HEK293 (cell line): Measurements from ENCODE around the gene HLA-C.

ENCODE experiments used
- CTCF ChIA-PET: fragments of 350-600 bp; formaldehyde crosslinking; extraction: SDS; loops from one replicate; lab custom pipeline; 2021; ENCODE audit warnings: antibody characterized with exemption; lab: Yijun Ruan, JAX
- POLR2A ChIA-PET: fragments of 300-600 bp; formaldehyde crosslinking; extraction: SDS; loops from one replicate; lab custom pipeline; 2020; ENCODE audit warnings: antibody characterized with exemption, inconsistent platforms; lab: Yijun Ruan, JAX
- H3K27ac ChIP-seq: fragments of 200-500 bp; sonication (Bioruptor generic); 2 replicates; pipeline ENCODE4 v1.5.1; 2014; ENCODE audit warnings: low read depth, low read length, control low read depth, inconsistent platforms; ENCODE audit errors: extremely low read depth
- H3K36me3 ChIP-seq, 2 experiments: fragments of 200-500 bp in 1 of 2; sonication (Bioruptor generic) in 1 of 2; 1 replicate in 1 of 2; 2 replicates in 1 of 2; pipeline ENCODE4 v1.5.1; 2014 to 2017; ENCODE audit warnings: inconsistent platforms in 2 of 2, low read length in 2 of 2; ENCODE audit not compliant: control insufficient read depth in 2 of 2, insufficient read depth in 1 of 2
- H3K4me1 ChIP-seq: fragments of 200-500 bp; sonication (Bioruptor generic); 2 replicates; pipeline ENCODE4 v1.5.1; 2014; ENCODE audit warnings: mild to moderate bottlenecking, low read length, inconsistent platforms; ENCODE audit not compliant: control insufficient read depth, insufficient read depth
- H3K4me3 ChIP-seq: 2 replicates; pipeline ENCODE4 v1.5.1; 2011; ENCODE audit warnings: low read depth, mild to moderate bottlenecking, control low read depth, low read length, moderate library complexity
- H3K9me3 ChIP-seq: fragments of 200-500 bp; sonication (Bioruptor generic); 2 replicates; pipeline ENCODE4 v1.5.1; 2014; ENCODE audit warnings: low read depth, low read length, inconsistent platforms; ENCODE audit not compliant: control insufficient read depth, insufficient read depth
- EGR2 ChIP-seq: fragments of 450-650 bp; formaldehyde crosslinking; IDR thresholded peaks from 2 replicates; pipeline ENCODE4 v1.5.1; 2016; ENCODE audit warnings: low read depth, missing biosample characterization, missing genetic modification characterization
- GLI4 ChIP-seq: fragments of 450-650 bp; formaldehyde crosslinking; IDR thresholded peaks from 2 replicates; pipeline ENCODE4 v1.5.1; 2016; ENCODE audit warnings: missing biosample characterization, missing genetic modification characterization
- HIC1 ChIP-seq: fragments of 450-650 bp; formaldehyde crosslinking; IDR thresholded peaks from 2 replicates; pipeline ENCODE4 v1.5.1; 2016; ENCODE audit warnings: missing biosample characterization, missing genetic modification characterization
- SP2 ChIP-seq: fragments of 450-650 bp; formaldehyde crosslinking; IDR thresholded peaks from 2 replicates; pipeline ENCODE4 v1.5.1; 2016; ENCODE audit warnings: missing biosample characterization, missing genetic modification characterization
- SP7 ChIP-seq: fragments of 450-650 bp; formaldehyde crosslinking; IDR thresholded peaks from 2 replicates; pipeline ENCODE4 v1.5.1; 2016; ENCODE audit warnings: missing biosample characterization, missing genetic modification characterization
- YY2 ChIP-seq: fragments of 450-650 bp; formaldehyde crosslinking; IDR thresholded peaks from 2 replicates; pipeline ENCODE4 v1.5.1; 2016; ENCODE audit warnings: missing biosample characterization, missing genetic modification characterization
- ZBTB17 ChIP-seq: fragments of 450-650 bp; formaldehyde crosslinking; IDR thresholded peaks from 2 replicates; pipeline ENCODE4 v1.5.1; 2016; ENCODE audit warnings: missing biosample characterization, missing genetic modification characterization
- ZBTB20 ChIP-seq: fragments of 450-650 bp; formaldehyde crosslinking; IDR thresholded peaks from 2 replicates; pipeline ENCODE4 v1.5.1; 2016; ENCODE audit warnings: missing biosample characterization, missing genetic modification characterization
- ZBTB26 ChIP-seq: fragments of 450-650 bp; formaldehyde crosslinking; optimal IDR thresholded peaks from 2 replicates; pipeline ENCODE3; 2016; ENCODE audit warnings: missing biosample characterization, mild to moderate bottlenecking, missing genetic modification characterization
- ZFHX2 ChIP-seq: fragments of 450-650 bp; formaldehyde crosslinking; conservative IDR thresholded peaks from 2 replicates; pipeline ENCODE4 v1.5.1; 2016; ENCODE audit warnings: missing biosample characterization, missing genetic modification characterization
- ZFP3 ChIP-seq: fragments of 450-650 bp; formaldehyde crosslinking; IDR thresholded peaks from 2 replicates; pipeline ENCODE4 v1.5.1; 2016; ENCODE audit warnings: low read depth, missing biosample characterization, missing genetic modification characterization
- ZIC2 ChIP-seq: fragments of 450-650 bp; formaldehyde crosslinking; IDR thresholded peaks from 2 replicates; pipeline ENCODE4 v1.5.1; 2016; ENCODE audit warnings: missing biosample characterization, missing genetic modification characterization
- ZNF174 ChIP-seq: fragments of 450-650 bp; formaldehyde crosslinking; IDR thresholded peaks from 2 replicates; pipeline ENCODE4 v1.5.0; 2017; ENCODE audit warnings: missing biosample characterization, mild to moderate bottlenecking, missing genetic modification characterization
- ZNF292 ChIP-seq: fragments of 450-650 bp; formaldehyde crosslinking; IDR thresholded peaks from 2 replicates; pipeline ENCODE4 v1.5.1; 2016; ENCODE audit warnings: low read depth, missing biosample characterization, missing genetic modification characterization, borderline replicate concordance
- ZNF362 ChIP-seq: fragments of 450-650 bp; formaldehyde crosslinking; IDR thresholded peaks from 2 replicates; pipeline ENCODE4 v1.5.1; 2016; ENCODE audit warnings: missing biosample characterization, missing genetic modification characterization
- ZNF366 ChIP-seq: fragments of 450-650 bp; formaldehyde crosslinking; conservative IDR thresholded peaks from 2 replicates; pipeline ENCODE4 v1.5.1; 2016; ENCODE audit warnings: missing biosample characterization, missing genetic modification characterization
- ZNF394 ChIP-seq: fragments of 450-650 bp; formaldehyde crosslinking; IDR thresholded peaks from 2 replicates; pipeline ENCODE4 v1.5.1; 2016; ENCODE audit warnings: missing biosample characterization, missing genetic modification characterization, mild to moderate bottlenecking, moderate library complexity, borderline replicate concordance
- ZNF521 ChIP-seq: fragments of 450-650 bp; formaldehyde crosslinking; IDR thresholded peaks from 2 replicates; pipeline ENCODE4 v1.5.1; 2017; ENCODE audit warnings: missing biosample characterization, mild to moderate bottlenecking, missing genetic modification characterization
- ZNF544 ChIP-seq: fragments of 450-650 bp; formaldehyde crosslinking; IDR thresholded peaks from 2 replicates; pipeline ENCODE4 v1.5.0; 2017; ENCODE audit warnings: missing biosample characterization, missing genetic modification characterization
- ZNF548 ChIP-seq: fragments of 450-650 bp; formaldehyde crosslinking; IDR thresholded peaks from 2 replicates; pipeline ENCODE4 v1.5.1; 2016; ENCODE audit warnings: missing biosample characterization, missing genetic modification characterization
- ZNF600 ChIP-seq: fragments of 450-650 bp; formaldehyde crosslinking; IDR thresholded peaks from 2 replicates; pipeline ENCODE4 v1.5.1; 2016; ENCODE audit warnings: missing biosample characterization, missing genetic modification characterization
- ZNF610 ChIP-seq: fragments of 450-650 bp; formaldehyde crosslinking; IDR thresholded peaks from 2 replicates; pipeline ENCODE4 v1.5.1; 2016; ENCODE audit warnings: missing biosample characterization, missing genetic modification characterization, borderline replicate concordance
- ZNF624 ChIP-seq: fragments of 450-650 bp; formaldehyde crosslinking; IDR thresholded peaks from 2 replicates; pipeline ENCODE4 v1.5.1; 2017; ENCODE audit warnings: missing biosample characterization, missing genetic modification characterization
- ZNF645 ChIP-seq: fragments of 450-650 bp; formaldehyde crosslinking; IDR thresholded peaks from 2 replicates; pipeline ENCODE4; 2016; ENCODE audit warnings: missing biosample characterization, missing genetic modification characterization
- ZNF704 ChIP-seq: fragments of 450-650 bp; formaldehyde crosslinking; IDR thresholded peaks from 2 replicates; pipeline ENCODE4 v1.5.1; 2016; ENCODE audit warnings: missing biosample characterization, missing genetic modification characterization
- ZNF747 ChIP-seq: fragments of 450-650 bp; formaldehyde crosslinking; IDR thresholded peaks from 2 replicates; pipeline ENCODE4 v1.5.1; 2016; ENCODE audit warnings: missing biosample characterization, missing genetic modification characterization
- ZNF768 ChIP-seq: fragments of 450-650 bp; formaldehyde crosslinking; IDR thresholded peaks from 2 replicates; pipeline ENCODE4 v1.5.1; 2018; ENCODE audit warnings: missing biosample characterization, mild to moderate bottlenecking, missing genetic modification characterization
- ZNF777 ChIP-seq: fragments of 450-650 bp; formaldehyde crosslinking; IDR thresholded peaks from 2 replicates; pipeline ENCODE4 v1.5.1; 2017; ENCODE audit warnings: missing biosample characterization, missing genetic modification characterization, borderline replicate concordance

HLA-C gene

DNA sequence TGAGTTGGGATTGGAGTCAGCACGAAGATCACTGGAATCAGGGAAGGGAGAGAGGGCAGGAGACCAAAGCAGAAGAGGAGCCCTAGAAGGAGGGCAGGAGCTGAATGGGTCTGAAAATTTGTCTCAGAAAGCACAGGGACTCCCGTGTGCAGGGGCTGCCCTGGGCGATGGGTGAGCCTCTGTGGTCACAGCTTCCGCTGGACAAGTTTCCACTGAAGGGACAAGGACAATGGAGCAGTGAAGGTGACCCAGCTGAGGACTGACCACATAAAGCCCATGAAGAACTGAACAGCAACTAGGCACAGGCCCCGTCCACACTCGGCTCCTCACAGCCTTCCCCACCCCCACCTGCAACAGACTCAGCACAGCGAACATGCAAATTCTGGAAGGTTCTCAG lies 3.5 kb downstream of the HLA-C start:
- H3K4me3 ChIP-seq, result no peak overlapping the region
- no peaks in the 10 kb centered on the region for H3K4me1 ChIP-seq
- ChIA-PET CTCF (interaction anchor here (0.7 to 1.3 kb wide), 4 partner anchors 9 to 100 kb away, joined by 3 to 5 read pairs (median 4); no protein-coding TSS in a partner anchor), POLR2A (no interaction called here)
- no peaks in the 10 kb centered on the region for H3K9me3 ChIP-seq
- no peak for TF ChIP-seq ZNF777 (tag by site-specific recombination)
- no peak for TF ChIP-seq ZNF362 (tag by site-specific recombination)
- no peak for TF ChIP-seq YY2 (tag by site-specific recombination)
- no peak for TF ChIP-seq ZNF610
- no peak for TF ChIP-seq ZNF394
- TF ChIP-seq ZNF292 (tag by site-specific recombination), result no peak
- no peak for TF ChIP-seq ZNF624 (tag by site-specific recombination)
- no peak for TF ChIP-seq ZBTB20 (tag by site-specific recombination)
- TF ChIP-seq SP2 (tag by site-specific recombination), result no peak
- TF ChIP-seq ZFP3, result no peak
- TF ChIP-seq ZNF645, result no peak
- TF ChIP-seq HIC1 (tag by site-specific recombination), result no peak
- no peak for TF ChIP-seq ZNF544
- TF ChIP-seq ZNF174 (tag by site-specific recombination), result no peak
- no peak for TF ChIP-seq ZNF747 (tag by site-specific recombination)
- TF ChIP-seq ZBTB26 (tag by site-specific recombination), result no peak
- no peak for TF ChIP-seq GLI4
- no peak overlapping the region for H3K27ac ChIP-seq
- peaks cover 19 to 27% of the 10 kb centered on the region in 2 experiments; a peak in 2 of 3 replicates for H3K36me3 ChIP-seq

GRCh38 chr6:31267651-31268368 lies 4.1 kb downstream of the HLA-C start:
- Histone ChIP-seq H3K4me1 (no peaks in the 10 kb centered on the region), H3K27ac (no peak overlapping the region), H3K4me3 (no peak overlapping the region), H3K9me3 (no peaks in the 10 kb centered on the region), H3K36me3 (peaks cover 19 to 27% of the 10 kb centered on the region in 2 experiments; a peak in 2 of 3 replicates)
- ChIA-PET CTCF (interaction anchor here (1.3 kb wide), 1 partner anchor 99 kb away, joined by 3 read pairs; no protein-coding TSS in a partner anchor), POLR2A (no interaction called here)
- TF ChIP-seq ZNF610 (no peak), ZNF548 (no peak), EGR2 (tag by site-specific recombination) (peak; percentile 51; the same call in 1 of the 2 replicates), ZBTB17 (tag by site-specific recombination) (peak; percentile 60), ZNF704 (tag by site-specific recombination) (no peak), ZNF366 (no peak), SP7 (0 out of 2 replicates have a peak, but pooled peaks have one; percentile 16), ZFHX2 (peak; percentile 68), ZNF292 (tag by site-specific recombination) (no peak), ZNF600 (tag by site-specific recombination) (peak; percentile 77), ZNF768 (tag by site-specific recombination) (no peak), ZNF521 (tag by site-specific recombination) (no peak), ZIC2 (tag by site-specific recombination) (peak; percentile 50)
